Mucosa of descending colon (tissue), 3 donors: Measurements from ENCODE around the gene SNX25. TPM values are rescaled to one million over a fixed set of nuclear protein-coding genes. Genes with fewer than 3 reads are reported as not detected.
A peak's percentile ranks its signal among the peaks of the same experiment; 100 is the strongest.

Source experiments
- ATAC-seq: fragments of 200-7000 bp; cut with Tn5 transposase; one replicate; pipeline ENCODE4 v1.9.1; 2020; ENCODE audit warnings: mild to moderate bottlenecking, moderate library complexity
- DNase-seq, 3 donors: peaks; one replicate each; pipeline ENCODE4 v3.0.0-alpha.2; 2020
- H3K36me3 ChIP-seq: fragments of 200-600 bp; one replicate; pipeline ENCODE4 v1.8.0; 2021; ENCODE audit warnings: low read depth, mild to moderate bottlenecking
- H3K4me1 ChIP-seq: fragments of 200-600 bp; one replicate; pipeline ENCODE4 v1.8.0; 2021; ENCODE audit warnings: low read depth, mild to moderate bottlenecking
- H3K4me3 ChIP-seq: fragments of 200-600 bp; one replicate; pipeline ENCODE4 v1.8.0; 2021; ENCODE audit warnings: mild to moderate bottlenecking
- H3K9me3 ChIP-seq: fragments of 200-600 bp; one replicate; pipeline ENCODE4 v1.8.0; 2021; ENCODE audit warnings: mild to moderate bottlenecking
- intact Hi-C, 2 donors: fragments of 100-400 bp; cut with DNase I in 1 of 2; cut with micrococcal nuclease in 1 of 2; formaldehyde crosslinking; loops; one replicate each; pipeline versions ENCODE4 v1.11.0 to v1.11.1; 2022; cut with DNase I, micrococcal nuclease
- total RNA-seq, 3 donors: library from RNA; stranded (reverse); fragmentation: NEBNext Ultra II Directional in 2 of 3; extraction: Animal tissue kit (Norgen Biotek cat#: 25700) in 2 of 3; gene quantifications; one replicate each; pipeline versions ENCODE4 v1.2.1 to v1.2.4, GENCODE V29; 2021 to 2023
- TF ChIP-seq, protein P1 (sequence below): fragments of 200-600 bp; IDR thresholded peaks from one replicate; pipeline ENCODE4 v1.8.0; 2022; ENCODE audit warnings: antibody characterized with exemption, mild to moderate bottlenecking
- donor health status: DM: no; HTN: no; CAD: no; lungs with moderate emphysema.
- donor health status: DM: no; HTN: no; CAD: no.
- donor health status: DM: no; HTN: yes; CAD: no.

SNX25 gene
- total RNA-seq, 3 donors from 2014 or later = 10.8 to 29.7 (median 16.8) TPM

DNA sequence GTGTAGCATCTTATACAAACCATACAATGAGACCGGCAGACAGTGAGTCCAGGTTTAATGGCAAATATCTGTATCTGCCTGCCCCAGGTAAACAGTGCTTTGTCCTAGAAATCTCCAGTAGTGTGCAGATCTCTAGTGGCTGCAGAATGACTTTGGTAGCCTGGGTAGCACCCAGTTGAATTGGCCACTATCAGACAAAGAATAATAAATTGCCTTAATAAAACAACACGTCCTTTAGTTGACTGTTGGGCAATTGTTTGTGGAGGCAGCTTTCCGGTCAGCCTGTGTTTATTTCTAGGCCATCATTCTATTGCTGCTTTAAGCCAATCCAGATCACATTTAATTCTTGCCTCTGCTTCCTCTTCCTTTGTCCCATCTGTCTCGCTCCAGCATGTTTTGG is 52.5 kb downstream of the SNX25 start:
- Histone ChIP-seq H3K9me3 (no peaks in the 10 kb centered on the region), H3K4me1 (peaks cover 4% of the 10 kb centered on the region), H3K36me3 (no peaks in the 10 kb centered on the region), H3K4me3 (no peak overlapping the region)
- no peak for DNase-seq
- intact Hi-C loops = no loop called here
- ATAC-seq = no peak
- TF ChIP-seq, protein P1, sequence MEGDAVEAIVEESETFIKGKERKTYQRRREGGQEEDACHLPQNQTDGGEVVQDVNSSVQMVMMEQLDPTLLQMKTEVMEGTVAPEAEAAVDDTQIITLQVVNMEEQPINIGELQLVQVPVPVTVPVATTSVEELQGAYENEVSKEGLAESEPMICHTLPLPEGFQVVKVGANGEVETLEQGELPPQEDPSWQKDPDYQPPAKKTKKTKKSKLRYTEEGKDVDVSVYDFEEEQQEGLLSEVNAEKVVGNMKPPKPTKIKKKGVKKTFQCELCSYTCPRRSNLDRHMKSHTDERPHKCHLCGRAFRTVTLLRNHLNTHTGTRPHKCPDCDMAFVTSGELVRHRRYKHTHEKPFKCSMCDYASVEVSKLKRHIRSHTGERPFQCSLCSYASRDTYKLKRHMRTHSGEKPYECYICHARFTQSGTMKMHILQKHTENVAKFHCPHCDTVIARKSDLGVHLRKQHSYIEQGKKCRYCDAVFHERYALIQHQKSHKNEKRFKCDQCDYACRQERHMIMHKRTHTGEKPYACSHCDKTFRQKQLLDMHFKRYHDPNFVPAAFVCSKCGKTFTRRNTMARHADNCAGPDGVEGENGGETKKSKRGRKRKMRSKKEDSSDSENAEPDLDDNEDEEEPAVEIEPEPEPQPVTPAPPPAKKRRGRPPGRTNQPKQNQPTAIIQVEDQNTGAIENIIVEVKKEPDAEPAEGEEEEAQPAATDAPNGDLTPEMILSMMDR = no peak

DNA sequence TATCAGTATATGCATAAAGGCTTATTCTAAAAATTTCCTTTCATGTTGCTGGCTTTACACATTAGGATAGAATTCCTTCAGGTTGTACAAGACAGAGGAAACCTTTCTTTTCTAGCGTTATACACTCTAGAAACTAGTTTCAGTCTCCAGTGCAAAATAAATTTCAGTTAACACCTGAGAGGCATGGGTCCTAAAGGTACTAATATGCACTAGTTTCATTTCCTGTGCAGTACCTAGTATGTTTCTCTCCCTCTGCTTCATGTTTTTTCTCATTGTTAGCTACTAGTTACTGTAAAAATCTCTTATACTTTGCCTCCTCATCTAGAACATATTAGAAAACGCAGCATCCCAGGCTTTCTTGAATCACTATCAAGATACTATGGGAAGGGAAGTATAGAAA is 54.0 kb downstream of the SNX25 start:
- H3K4me1 ChIP-seq = peaks cover 4% of the 10 kb centered on the region
- H3K36me3 ChIP-seq = no peaks in the 10 kb centered on the region
- ATAC-seq (no peak), DNase-seq (no peak)
- H3K9me3 ChIP-seq = no peaks in the 10 kb centered on the region
- no peak overlapping the region for H3K4me3 ChIP-seq
- intact Hi-C loops = no loop called here
- TF ChIP-seq, protein P1 = no peak

DNA sequence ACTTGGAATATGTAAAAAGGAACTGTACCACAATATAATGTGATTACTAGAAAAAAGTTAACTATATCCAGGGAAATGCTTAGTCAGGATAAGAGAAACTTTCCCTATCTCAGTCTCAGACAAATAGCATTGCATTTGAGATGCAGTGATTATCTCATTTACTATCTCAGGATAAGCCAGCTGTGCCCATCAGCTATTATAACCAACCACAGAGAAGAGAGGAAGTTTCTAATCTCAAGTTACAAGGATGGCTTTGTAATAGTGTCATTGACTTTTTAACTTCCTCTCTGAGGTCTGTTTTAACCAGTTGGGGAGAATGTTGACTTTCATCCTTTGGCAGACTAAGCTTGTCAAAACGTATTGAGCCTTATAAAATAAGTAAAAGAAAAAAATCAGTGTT is 56.5 kb downstream of the SNX25 start:
- H3K4me1 ChIP-seq = peaks cover 6% of the 10 kb centered on the region
- intact Hi-C loops = no loop called here
- no peaks in the 10 kb centered on the region for H3K9me3 ChIP-seq
- TF ChIP-seq, protein P1 = no peak
- no peak overlapping the region for H3K4me3 ChIP-seq
- peak; percentile 26 for ATAC-seq
- no peak for DNase-seq
- H3K36me3 ChIP-seq = no peaks in the 10 kb centered on the region

DNA sequence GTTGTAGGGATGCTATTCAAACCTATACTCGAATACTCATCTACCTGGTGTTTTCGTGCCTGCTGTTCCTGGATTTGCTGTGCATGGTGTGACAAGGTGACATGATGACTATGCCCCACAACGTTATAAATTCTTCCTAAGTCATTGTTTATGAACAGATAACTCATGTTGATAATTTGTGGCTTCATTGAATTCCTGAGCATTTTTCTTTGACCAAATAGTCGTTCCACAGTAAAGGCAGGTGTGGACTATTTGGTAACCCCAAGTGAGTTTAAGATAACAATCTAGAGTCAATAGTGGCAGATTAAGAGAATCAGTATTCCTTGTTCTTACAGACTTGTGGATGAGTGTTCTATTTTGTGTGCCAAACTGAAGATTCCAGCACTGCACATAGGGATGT is 59.9 kb downstream of the SNX25 start:
- TF ChIP-seq, protein P1 = no peak
- H3K9me3 ChIP-seq = no peaks in the 10 kb centered on the region
- no peak overlapping the region for H3K4me3 ChIP-seq
- DNase-seq (no peak), ATAC-seq (peak; percentile 44)
- peaks cover 6% of the 10 kb centered on the region for H3K4me1 ChIP-seq
- intact Hi-C loops = no loop called here
- H3K36me3 ChIP-seq = no peaks in the 10 kb centered on the region

DNA sequence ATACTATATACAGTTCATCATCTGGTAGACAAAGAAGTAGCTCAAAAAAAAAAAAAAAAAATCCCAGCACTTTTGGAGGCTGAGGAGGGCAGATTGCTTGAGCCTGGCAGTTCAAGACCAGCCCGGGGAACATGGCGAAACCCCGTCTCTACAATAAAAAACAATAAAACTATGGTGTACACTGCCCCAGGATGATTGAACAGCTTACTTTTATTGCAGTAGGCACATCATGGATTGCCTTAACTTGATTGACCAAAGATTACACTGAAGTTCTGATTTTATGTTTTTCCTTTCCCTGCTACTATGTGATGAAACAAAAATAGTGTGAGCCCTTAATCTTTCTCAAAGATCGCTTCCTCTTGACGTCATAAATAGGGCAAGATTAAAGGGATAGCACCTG is 60.6 kb downstream of the SNX25 start:
- DNase-seq (no peak), ATAC-seq (peak; percentile 88)
- Histone ChIP-seq H3K36me3 (no peaks in the 10 kb centered on the region), H3K4me1 (peaks cover 6% of the 10 kb centered on the region), H3K4me3 (no peak overlapping the region), H3K9me3 (no peaks in the 10 kb centered on the region)
- intact Hi-C loops = no loop called here
- TF ChIP-seq, protein P1 = no peak

DNA sequence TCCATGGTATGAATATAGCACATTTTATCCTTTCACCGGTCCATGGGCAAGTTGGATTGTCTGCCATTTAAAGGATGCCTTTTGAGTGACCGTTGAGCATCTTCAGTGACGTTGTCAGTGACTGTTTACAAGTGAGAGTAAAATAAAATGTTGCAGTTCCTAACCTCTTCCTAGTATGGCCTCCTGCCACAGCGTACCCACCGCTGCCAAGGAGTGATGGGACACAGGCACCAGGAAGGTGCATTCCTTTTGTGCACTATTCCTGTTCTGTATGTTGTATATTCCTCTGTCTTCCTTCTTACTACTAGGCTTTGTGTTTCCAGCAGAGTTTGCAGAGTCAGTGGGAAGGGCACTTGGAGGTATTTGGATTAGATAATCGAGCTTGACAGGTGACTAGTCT is 61.5 kb downstream of the SNX25 start:
- no peaks in the 10 kb centered on the region for H3K9me3 ChIP-seq
- no peak overlapping the region for H3K4me3 ChIP-seq
- intact Hi-C loops = no loop called here
- H3K36me3 ChIP-seq = no peaks in the 10 kb centered on the region
- peaks cover 6% of the 10 kb centered on the region for H3K4me1 ChIP-seq
- ATAC-seq (no peak), DNase-seq (no peak)
- TF ChIP-seq, protein P1 = no peak
